ENCODE measurements around the gene OSBPL1A.

The OSBPL1A gene

GRCh38 chr18:24121625-24122024 is 276.0 kb downstream of the OSBPL1A start:
- no peak for DNase-seq (ENCODE audit: low read depth)

- DNase-seq (ENCODE audit: low read depth), result no peak
Measured at GRCh38 chr18:24120676-24121075, 276.9 kb downstream of the OSBPL1A start.

- peak; percentile 26 for DNase-seq (ENCODE audit: low read depth)
Measured at GRCh38 chr18:24118750-24119577, 278.7 kb downstream of the OSBPL1A start.

GRCh38 chr18:24115628-24116027 is 282.0 kb downstream of the OSBPL1A start:
- DNase-seq (ENCODE audit: low read depth), result no peak

GRCh38 chr18:24114924-24115549 is 282.6 kb downstream of the OSBPL1A start:
- no peak for DNase-seq (ENCODE audit: low read depth)

GRCh38 chr18:24112874-24113615 is 284.6 kb downstream of the OSBPL1A start:
- no peak for DNase-seq (ENCODE audit: low read depth)

- no peak for DNase-seq (ENCODE audit: low read depth)
Measured at GRCh38 chr18:24112464-24112863, 285.2 kb downstream of the OSBPL1A start.

Measured in CMK (cell line).